H1 (cell line): ENCODE data around the gene FBXL14. TPM values are rescaled to one million over a fixed set of nuclear protein-coding genes. Genes with fewer than 3 reads are reported as not detected.

Experiments
- CTCF ChIA-PET: fragments of 300-600 bp; sonication (Branson Sonifier 250); formaldehyde crosslinking; loops from one replicate; lab custom pipeline; 2021; ENCODE audit not compliant: partially characterized antibody; lab: Charles Lee
- POLR2A ChIA-PET: fragments of 300-600 bp; sonication (Branson Sonifier 250); formaldehyde crosslinking; loops from one replicate; lab custom pipeline; 2021; ENCODE audit warnings: inconsistent platforms; ENCODE audit not compliant: partially characterized antibody; lab: Charles Lee
- DNase-seq, 2 experiments: peaks; one replicate each; pipeline versions ENCODE4 v3.0.0 to v3.0.0-alpha.2; 2010 to 2022; ENCODE audit warnings: low spot score in 2 of 2, low read depth in 1 of 2, mixed read lengths in 1 of 2
- FAIRE-seq: peaks from 2 replicates; lab custom pipeline; 2011; peaks lifted over from hg19 to GRCh38; lab: Jason Lieb, UNC
- H2AFZ ChIP-seq: 2 replicates; pipeline ENCODE4 v1.8.1; 2012; ENCODE audit warnings: low read length, inconsistent platforms
- H2AK5ac ChIP-seq: 2 replicates; pipeline ENCODE4 v1.6.1; 2013; ENCODE audit warnings: low read depth, low read length
- H2BK120ac ChIP-seq: replicated peaks from 2 replicates; pipeline ENCODE3; 2013; ENCODE audit warnings: low read depth, low read length, inconsistent platforms
- H2BK12ac ChIP-seq: 2 replicates; pipeline ENCODE4 v1.6.1; 2013; ENCODE audit warnings: low read depth, low read length
- H2BK15ac ChIP-seq: 2 replicates; pipeline ENCODE4 v1.6.1; 2013; ENCODE audit warnings: low read length
- H2BK20ac ChIP-seq: 2 replicates; pipeline ENCODE4 v1.6.1; 2013; ENCODE audit warnings: low read length
- H2BK5ac ChIP-seq: 2 replicates; pipeline ENCODE4 v1.6.1; 2013; ENCODE audit warnings: low read depth, low read length
- H3K14ac ChIP-seq: 2 replicates; pipeline ENCODE4 v1.6.1; 2013; ENCODE audit warnings: inconsistent platforms; ENCODE audit not compliant: insufficient read length
- H3K18ac ChIP-seq: 2 replicates; pipeline ENCODE4 v1.6.1; 2013; ENCODE audit warnings: low read length; ENCODE audit errors: extremely low read depth
- H3K23ac ChIP-seq: 2 replicates; pipeline ENCODE4 v1.6.1; 2013; ENCODE audit warnings: inconsistent platforms; ENCODE audit not compliant: insufficient read length
- H3K23me2 ChIP-seq: 2 replicates; pipeline ENCODE4 v1.6.1; 2013; ENCODE audit warnings: low read depth, low read length
- H3K27ac ChIP-seq: 2 replicates; pipeline ENCODE4 v1.6.1; 2011; ENCODE audit warnings: low read depth, low read length, inconsistent platforms
- H3K27me3 ChIP-seq, 4 experiments: replicated peaks in 1 of 4; 1 replicate in 1 of 4; 2 replicates in 3 of 4; pipeline versions ENCODE4 v1.6.1 to v1.8.1; 2011 to 2013; ENCODE audit warnings: low read length in 3 of 4, mild to moderate bottlenecking in 3 of 4, inconsistent platforms in 2 of 4, mixed read lengths in 2 of 4, moderate library complexity in 1 of 4; ENCODE audit not compliant: control insufficient read depth in 3 of 4, insufficient read depth in 3 of 4; ENCODE audit errors: extremely low read depth in 1 of 4
- H3K36me3 ChIP-seq, 4 experiments: 2 replicates each; pipeline versions ENCODE4 v1.6.1 to v1.8.1; 2011 to 2013; ENCODE audit warnings: mild to moderate bottlenecking in 4 of 4, low read length in 3 of 4, moderate library complexity in 2 of 4, control low read depth in 1 of 4, inconsistent platforms in 1 of 4; ENCODE audit not compliant: insufficient read depth in 4 of 4, control insufficient read depth in 2 of 4
- H3K4ac ChIP-seq: replicated peaks from 2 replicates; pipeline ENCODE3; 2013; ENCODE audit warnings: low read length, low read depth, mixed read lengths, inconsistent platforms; ENCODE audit not compliant: insufficient read length
- H3K4me1 ChIP-seq, 4 experiments: replicated peaks in 1 of 4; 1 replicate in 1 of 4; 2 replicates in 3 of 4; pipeline versions ENCODE4 v1.6.1 to v1.8.1; 2011 to 2013; ENCODE audit warnings: low read length in 3 of 4, inconsistent platforms in 2 of 4, mixed read lengths in 1 of 4; ENCODE audit not compliant: insufficient read depth in 4 of 4, control insufficient read depth in 3 of 4
- H3K4me2 ChIP-seq, 2 experiments: 2 replicates each; pipeline versions ENCODE4 v1.6.1 to v1.8.1; 2011 to 2013; ENCODE audit warnings: low read depth in 2 of 2, low read length in 2 of 2, control low read depth in 1 of 2, inconsistent platforms in 1 of 2, mild to moderate bottlenecking in 1 of 2; ENCODE audit not compliant: insufficient read depth in 1 of 2
- H3K4me3 ChIP-seq, 4 experiments: fragments of 200-600, 300-600 bp in 1 of 4; sonication (generic), shearing (Covaris generic), sonication (Bioruptor Twin) in 1 of 4; 2 replicates each; pipeline versions ENCODE4 v1.5.1 to v1.8.1; 2011 to 2016; ENCODE audit warnings: low read length in 4 of 4, low read depth in 3 of 4, control low read depth in 2 of 4, inconsistent platforms in 2 of 4, mild to moderate bottlenecking in 2 of 4, mixed read lengths in 1 of 4, moderate library complexity in 1 of 4; ENCODE audit not compliant: insufficient read depth in 2 of 4; ENCODE audit errors: extremely low read depth in 1 of 4
- H3K56ac ChIP-seq: replicated peaks from 2 replicates; pipeline ENCODE3; 2013; ENCODE audit warnings: low read depth, mild to moderate bottlenecking, mixed read lengths, low read length, inconsistent platforms; ENCODE audit not compliant: insufficient read length
- H3K79me1 ChIP-seq: 2 replicates; pipeline ENCODE4 v1.6.1; 2013; ENCODE audit warnings: low read depth, low read length, control low read depth
- H3K79me2 ChIP-seq, 2 experiments: 2 replicates each; pipeline versions ENCODE4 v1.6.1 to v1.8.1; 2012 to 2013; ENCODE audit warnings: low read length in 2 of 2, mild to moderate bottlenecking in 2 of 2, inconsistent platforms in 1 of 2; ENCODE audit not compliant: insufficient read depth in 2 of 2, control insufficient read depth in 1 of 2
- H3K9ac ChIP-seq, 4 experiments: replicated peaks in 1 of 4; 1 replicate in 1 of 4; 2 replicates in 3 of 4; pipeline versions ENCODE4 v1.6.1 to v1.8.1; 2011 to 2013; ENCODE audit warnings: low read depth in 3 of 4, low read length in 3 of 4, control low read depth in 2 of 4, mild to moderate bottlenecking in 2 of 4, moderate library complexity in 2 of 4, inconsistent platforms in 1 of 4; ENCODE audit errors: extremely low read depth in 1 of 4
- H3K9me3 ChIP-seq, 2 experiments: 2 replicates each; pipeline versions ENCODE4 v1.6.1 to v1.8.1; 2012 to 2013; ENCODE audit warnings: mild to moderate bottlenecking in 2 of 2, moderate library complexity in 2 of 2, control low read depth in 1 of 2, inconsistent platforms in 1 of 2, low read depth in 1 of 2, low read length in 1 of 2, mixed read lengths in 1 of 2; ENCODE audit not compliant: insufficient read depth in 2 of 2
- H4K20me1 ChIP-seq, 2 experiments: replicated peaks in 1 of 2; 2 replicates each; pipeline versions ENCODE3 to v1.8.1; 2011 to 2013; ENCODE audit warnings: inconsistent platforms in 2 of 2, low read length in 2 of 2, mild to moderate bottlenecking in 1 of 2; ENCODE audit not compliant: insufficient read depth in 2 of 2, control insufficient read depth in 1 of 2
- H4K5ac ChIP-seq: 2 replicates; pipeline ENCODE4 v1.6.1; 2013; ENCODE audit warnings: low read length, low read depth, mixed read lengths, inconsistent platforms; ENCODE audit not compliant: insufficient read length
- H4K8ac ChIP-seq: 2 replicates; pipeline ENCODE4 v1.8.0; 2013; ENCODE audit warnings: mild to moderate bottlenecking, moderate library complexity, low read length, inconsistent platforms; ENCODE audit not compliant: insufficient read depth; ENCODE audit errors: extremely low read depth
- H4K91ac ChIP-seq: replicated peaks from 2 replicates; pipeline ENCODE3; 2013; ENCODE audit warnings: low read length, mixed read lengths, inconsistent platforms; ENCODE audit not compliant: insufficient read length
- CBX5 ChIP-seq: fragments of 300-800, 300-1000 bp; sonication (generic); IDR thresholded peaks from 2 replicates; pipeline ENCODE4 v1.7.1; 2016; ENCODE audit warnings: antibody characterized with exemption, low read length, low read depth
- NANOG ChIP-seq: IDR thresholded peaks from 2 replicates; pipeline ENCODE4 v1.6.1; 2011; ENCODE audit warnings: low read length, low read depth, mild to moderate bottlenecking, inconsistent platforms; ENCODE audit not compliant: insufficient read depth, poor library complexity, severe bottlenecking
- RNF2 ChIP-seq: fragments of 200-900, 300-1000 bp; sonication (generic); IDR thresholded peaks from 2 replicates; pipeline ENCODE4 v1.7.1; 2016; ENCODE audit warnings: borderline replicate concordance, low read depth, mild to moderate bottlenecking, antibody characterized with exemption, low read length; ENCODE audit not compliant: poor library complexity, severe bottlenecking; ENCODE audit errors: missing control alignments
- RXRA ChIP-seq: IDR thresholded peaks from 2 replicates; pipeline ENCODE4 v1.6.1; 2011; ENCODE audit warnings: low read depth, mild to moderate bottlenecking, low read length, moderate library complexity; ENCODE audit not compliant: insufficient read depth
- TBP ChIP-seq: IDR thresholded peaks from 2 replicates; pipeline ENCODE4 v1.6.1; 2011; ENCODE audit warnings: low read depth, low read length, improper control_type of control experiment
- TEAD4 ChIP-seq: IDR thresholded peaks from 2 replicates; pipeline ENCODE4 v1.6.1; 2012; ENCODE audit warnings: low read depth, low read length, inconsistent platforms, mixed read lengths
- WGBS, 2 experiments: shearing (Covaris generic) in 1 of 2; methylation state at CpG; one replicate each; pipeline versions ENCODE4 v1.1.6 to v1.1.7; 2013 to 2015; ENCODE audit warnings: low lambda C conversion rate in 2 of 2, mixed read lengths in 2 of 2, inconsistent platforms in 1 of 2, low coverage in 1 of 2, missing lambda C conversion rate in 1 of 2; ENCODE audit not compliant: insufficient replicate concordance in 2 of 2, insufficient coverage in 1 of 2, insufficient read length in 1 of 2; ENCODE audit errors: extremely low coverage in 1 of 2, missing lambda C conversion rate in 1 of 2; 5-methylcytosine and 5-hydroxymethylcytosine counted together
- polyA plus RNA-seq, 7 experiments: library from polyadenylated mRNA; depleted of rRNA in 3 of 7; stranded (reverse) in 5 of 7; unstranded in 2 of 7; fragments of >200 nt in 5 of 7; fragments of 200-250 nt in 2 of 7; gene quantifications; 1 replicate in 5 of 7; 2 replicates in 1 of 7; 4 replicates in 1 of 7; pipeline versions ENCODE4 v1.2.1 to v1.2.3, GENCODE V29; 2011 to 2013; ENCODE audit warnings: missing spikeins in 2 of 7, mixed read lengths in 2 of 7
- total RNA-seq: library from RNA; stranded (reverse); fragmentation: NEBNext Ultra II Directional; extraction: Animal tissue kit (Norgen Biotek cat#: 25700); gene quantifications from 2 replicates; pipeline ENCODE4 v1.2.1, GENCODE V29; 2021

FBXL14 gene
- total and polyA plus RNA-seq, 2 of the 8 experiments (the other 6 are each of a cell fraction or from before 2014, with no cell fraction given), result 5.5 to 9.6 TPM

GRCh38 chr12:1587927-1588574, 6.3 kb downstream of the FBXL14 start:
- POLR2A ChIA-PET, result interaction anchor here (0.5 to 1.1 kb wide), 2 partner anchors 64 to 154 kb away, joined by 3 read pairs; no protein-coding TSS in a partner anchor
- H3K4ac ChIP-seq, result no peak overlapping the region
- H3K23ac ChIP-seq, result no peak overlapping the region
- no peak overlapping the region for H2BK20ac ChIP-seq
- no peak overlapping the region for H3K9ac ChIP-seq
- H3K9me3 ChIP-seq, result no peaks in the 10 kb centered on the region
- FAIRE-seq, result peak; percentile 69
- no peak overlapping the region for H4K8ac ChIP-seq
- no peak overlapping the region for H2BK15ac ChIP-seq
- peaks cover 8% of the 10 kb centered on the region; the same call in 1 of the 2 replicates for H3K23me2 ChIP-seq
- no peak overlapping the region for H3K56ac ChIP-seq
- H2BK5ac ChIP-seq, result no peak overlapping the region
- H3K27ac ChIP-seq, result no peak overlapping the region
- CTCF ChIA-PET, result interaction anchor here (0.8 to 2.1 kb wide), 8 partner anchors 12 to 470 kb away, joined by 3 to 9 read pairs (median 4); partner anchors contain the start of gene WNT5B
- H2AFZ ChIP-seq, result no peak overlapping the region
- no peak overlapping the region for H2BK12ac ChIP-seq
- H2AK5ac ChIP-seq, result no peak overlapping the region
- H3K18ac ChIP-seq, result no peak overlapping the region
- peak overlapping the region in 1 of 2 experiments; percentile 16; a peak in 1 of 4 replicates for H3K4me2 ChIP-seq
- no peak overlapping the region for H4K91ac ChIP-seq
- H3K14ac ChIP-seq, result no peak overlapping the region
- no peaks in the 10 kb centered on the region for H3K79me1 ChIP-seq
- H3K27me3 ChIP-seq, result peaks cover 19 to 84% (median 63%) of the 10 kb centered on the region in 4 experiments
- peaks cover 23 to 24% of the 10 kb centered on the region in 2 experiments for H4K20me1 ChIP-seq
- H3K36me3 ChIP-seq, result no peaks in the 10 kb centered on the region
- 4% methylated on average over 5 of the region's 5 CpGs; no CpG with 5 or more reads in 1 of the 2 experiments for WGBS, 2 experiments
- H2BK120ac ChIP-seq, result no peak overlapping the region
- H3K4me3 ChIP-seq, result no peak overlapping the region
- H3K4me1 ChIP-seq, result peaks cover 11 to 33% (median 17%) of the 10 kb centered on the region in 4 experiments
- no peak for DNase-seq
- H3K79me2 ChIP-seq, result peaks cover 0 to 5% of the 10 kb centered on the region in 2 experiments; a peak in 1 of 4 replicates
- no peak overlapping the region for H4K5ac ChIP-seq
- no peak for TF ChIP-seq RNF2
- no peak for TF ChIP-seq CBX5
- TF ChIP-seq NANOG, result peak; percentile 64
- no peak for TF ChIP-seq RXRA
- TF ChIP-seq TEAD4, result no peak
- TF ChIP-seq TBP, result no peak
